Mammary epithelial cell (primary cell): ENCODE data around the gene ULBP3.

Experiments
- EZH2 ChIP-seq: IDR thresholded peaks from 2 replicates; pipeline ENCODE4 v1.6.1; 2012; ENCODE audit warnings: low read length, inconsistent platforms, borderline replicate concordance
- TF ChIP-seq, protein P1 (sequence below), 2 donors: IDR thresholded peaks in 1 of 2; conservative IDR thresholded peaks in 1 of 2; 2 replicates each; pipeline ENCODE4 v1.5.1; 2011 to 2012; ENCODE audit warnings: inconsistent platforms in 2 of 2, low read length in 2 of 2, mild to moderate bottlenecking in 2 of 2, control low read depth in 1 of 2, low read depth in 1 of 2; ENCODE audit not compliant: insufficient read depth in 1 of 2; ENCODE audit errors: extremely low read depth in 1 of 2

DNA sequence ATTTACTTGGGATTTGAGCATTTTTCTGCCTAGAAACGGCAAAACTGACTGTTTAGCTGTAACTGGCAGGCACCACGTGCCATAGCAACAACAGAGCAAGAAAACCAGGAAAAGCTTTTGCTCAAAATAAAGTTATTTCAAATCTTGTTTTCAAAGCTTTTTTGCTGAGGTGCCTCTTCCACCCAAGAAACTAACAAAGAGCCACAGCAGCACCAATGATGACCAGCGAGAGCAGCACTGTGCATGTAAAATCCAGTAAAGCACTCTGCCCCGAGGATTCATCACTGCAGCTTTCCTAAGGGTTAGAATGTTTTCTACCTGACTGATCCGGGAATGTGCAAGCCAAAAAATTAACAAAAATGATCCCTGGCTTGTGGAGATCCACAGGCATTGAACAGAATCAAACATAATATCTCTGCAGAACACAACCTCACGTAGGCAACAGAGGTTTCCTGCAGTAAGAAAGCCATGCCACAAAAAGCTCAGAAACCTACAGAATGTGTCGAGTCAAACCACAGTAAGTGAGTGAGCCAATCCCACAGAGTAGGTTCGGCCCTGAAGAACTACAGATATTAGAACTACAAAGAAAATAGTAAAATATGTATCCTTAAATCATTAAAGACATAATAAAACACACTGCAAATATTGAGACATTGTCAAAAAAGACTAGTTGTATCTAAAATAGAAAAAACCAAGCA is 7.4 kb upstream of the ULBP3 start:
- TF ChIP-seq, protein P1, sequence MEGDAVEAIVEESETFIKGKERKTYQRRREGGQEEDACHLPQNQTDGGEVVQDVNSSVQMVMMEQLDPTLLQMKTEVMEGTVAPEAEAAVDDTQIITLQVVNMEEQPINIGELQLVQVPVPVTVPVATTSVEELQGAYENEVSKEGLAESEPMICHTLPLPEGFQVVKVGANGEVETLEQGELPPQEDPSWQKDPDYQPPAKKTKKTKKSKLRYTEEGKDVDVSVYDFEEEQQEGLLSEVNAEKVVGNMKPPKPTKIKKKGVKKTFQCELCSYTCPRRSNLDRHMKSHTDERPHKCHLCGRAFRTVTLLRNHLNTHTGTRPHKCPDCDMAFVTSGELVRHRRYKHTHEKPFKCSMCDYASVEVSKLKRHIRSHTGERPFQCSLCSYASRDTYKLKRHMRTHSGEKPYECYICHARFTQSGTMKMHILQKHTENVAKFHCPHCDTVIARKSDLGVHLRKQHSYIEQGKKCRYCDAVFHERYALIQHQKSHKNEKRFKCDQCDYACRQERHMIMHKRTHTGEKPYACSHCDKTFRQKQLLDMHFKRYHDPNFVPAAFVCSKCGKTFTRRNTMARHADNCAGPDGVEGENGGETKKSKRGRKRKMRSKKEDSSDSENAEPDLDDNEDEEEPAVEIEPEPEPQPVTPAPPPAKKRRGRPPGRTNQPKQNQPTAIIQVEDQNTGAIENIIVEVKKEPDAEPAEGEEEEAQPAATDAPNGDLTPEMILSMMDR (conservative IDR thresholded peaks at IDR 0.05 in 1 of 2, IDR thresholded peaks at IDR 0.05 in 1 of 2; ENCODE audit: extremely low read depth in 1 of 2, insufficient read depth in 1 of 2, low read depth in 1 of 2, low read length in 2 of 2): no peak
- no peak for TF ChIP-seq EZH2
